ENCODE data around the gene RHBDL1.

The RHBDL1 gene

GRCh38 chr16:674968-675883 lies at the start of gene RHBDL1:
Gene RHBDL1, plus strand, starts transcription at chr16:675671. Its CDS starts 120 bp downstream, at chr16:675791.
- no peak for TF ChIP-seq CTCF (IDR thresholded peaks at IDR 0.05; ENCODE audit: low read depth, low read length, missing control alignments)
- DNase-seq (ENCODE audit: low read depth) = no peak

GRCh38 chr16:625977-626765 lies 49.3 kb upstream of the RHBDL1 start:
- DNase-seq (ENCODE audit: low read depth) = no peak
- H3K4me3 ChIP-seq (ENCODE audit: low read depth, low read length) = no peak overlapping the region
- no peak for TF ChIP-seq CTCF (IDR thresholded peaks at IDR 0.05; ENCODE audit: low read depth, low read length, missing control alignments)

More at GRCh38 chr16:674968-675883, at the start of gene RHBDL1:
- no peak within 1 kb of the TSS for H3K4me3 ChIP-seq (ENCODE audit: low read depth, low read length)

GRCh38 chr16:626787-627453 lies 48.6 kb upstream of the RHBDL1 start:
- no peak for DNase-seq (ENCODE audit: low read depth)
- no peak for TF ChIP-seq CTCF (IDR thresholded peaks at IDR 0.05; ENCODE audit: low read depth, low read length, missing control alignments)
- no peak overlapping the region for H3K4me3 ChIP-seq (ENCODE audit: low read depth, low read length)

GRCh38 chr16:627454-628239 lies 47.8 kb upstream of the RHBDL1 start:
- H3K4me3 ChIP-seq (ENCODE audit: low read depth, low read length) = no peak overlapping the region
- DNase-seq (ENCODE audit: low read depth) = no peak
- TF ChIP-seq CTCF (IDR thresholded peaks at IDR 0.05; ENCODE audit: low read depth, low read length, missing control alignments) = no peak

GRCh38 chr16:628321-629061 lies 47.0 kb upstream of the RHBDL1 start:
- no peak for DNase-seq (ENCODE audit: low read depth)
- H3K4me3 ChIP-seq (ENCODE audit: low read depth, low read length) = no peak overlapping the region
- TF ChIP-seq CTCF (IDR thresholded peaks at IDR 0.05; ENCODE audit: low read depth, low read length, missing control alignments) = no peak

Measured in GM12864 (cell line).